Loucy (cell line): ENCODE results near the gene CYP3A4.
A peak's percentile ranks its signal among the peaks of the same experiment; 100 is the strongest.
"Not testable (repeated sequence)": the region's sequence is repeated elsewhere in the genome, so short reads cannot be mapped to it uniquely, and the experiment has no call there.

Experiments
- H2AFZ ChIP-seq: fragments of 200-600 bp; sonication (generic); 2 replicates; pipeline ENCODE4 v1.6.0; 2016; ENCODE audit warnings: antibody characterized with exemption, mild to moderate bottlenecking, low read length, moderate library complexity
- H3F3A ChIP-seq: fragments of 200-600 bp; 2 replicates; pipeline ENCODE4 v1.6.0; 2016; ENCODE audit warnings: antibody characterized with exemption, low read depth, mild to moderate bottlenecking
- H3K27me3 ChIP-seq: fragments of 200-600 bp; sonication (generic); 2 replicates; pipeline ENCODE4 v1.6.1; 2014; ENCODE audit warnings: low read length, mild to moderate bottlenecking; ENCODE audit not compliant: insufficient read depth, poor library complexity, severe bottlenecking
- H3K36me3 ChIP-seq: fragments of 200-600 bp; sonication (generic); 2 replicates; pipeline ENCODE4 v1.6.1; 2016; ENCODE audit warnings: low read length; ENCODE audit not compliant: insufficient read depth
- H3K4me1 ChIP-seq: fragments of 200-600 bp; sonication (generic); 2 replicates; pipeline ENCODE4 v1.5.1; 2014; ENCODE audit warnings: low read length, mild to moderate bottlenecking; ENCODE audit not compliant: insufficient read depth, poor library complexity, severe bottlenecking
- H3K4me2 ChIP-seq: fragments of 200-600 bp; sonication (generic); 2 replicates; pipeline ENCODE4 v1.6.0; 2014; ENCODE audit warnings: antibody characterized with exemption, low read length, low read depth, mild to moderate bottlenecking; ENCODE audit not compliant: poor library complexity, severe bottlenecking
- H3K4me3 ChIP-seq: fragments of 200-600 bp; sonication (generic); 2 replicates; pipeline ENCODE4 v1.5.1; 2014; ENCODE audit warnings: low read length, mild to moderate bottlenecking, mixed read lengths; ENCODE audit not compliant: poor library complexity, severe bottlenecking
- H3K79me2 ChIP-seq: fragments of 200-600 bp; sonication (generic); 2 replicates; pipeline ENCODE4 v1.6.1; 2014; ENCODE audit warnings: low read length; ENCODE audit not compliant: insufficient read depth
- H3K9ac ChIP-seq: fragments of 200-600 bp; sonication (generic); 2 replicates; pipeline ENCODE4 v1.6.0; 2014; ENCODE audit warnings: mild to moderate bottlenecking, low read depth, low read length, moderate library complexity; ENCODE audit not compliant: poor library complexity, severe bottlenecking
- H3K9me2 ChIP-seq: fragments of 200-600 bp; sonication (generic); replicated peaks from 2 replicates; pipeline ENCODE4 v1.6.1; 2016; ENCODE audit warnings: low read depth, low read length, mixed read lengths
- H3K9me3 ChIP-seq: fragments of 200-600 bp; sonication (generic); 2 replicates; pipeline ENCODE4 v1.6.1; 2014; ENCODE audit warnings: mild to moderate bottlenecking, antibody characterized with exemption, low read length, low read depth; ENCODE audit not compliant: insufficient read depth
- H4K20me1 ChIP-seq: fragments of 200-600 bp; sonication (generic); 2 replicates; pipeline ENCODE4 v1.6.0; 2014; ENCODE audit warnings: antibody characterized with exemption, low read length, mild to moderate bottlenecking; ENCODE audit not compliant: insufficient read depth, poor library complexity, severe bottlenecking
- CTCF ChIP-seq: fragments of 200-600 bp; sonication (generic); conservative IDR thresholded peaks from 2 replicates; pipeline ENCODE4 v1.5.1; 2014; ENCODE audit warnings: mild to moderate bottlenecking, antibody characterized with exemption, low read length
- EZH2phosphoT487 ChIP-seq: fragments of 200-600 bp; IDR thresholded peaks from 2 replicates; pipeline ENCODE4 v1.6.1; 2018; ENCODE audit warnings: antibody characterized with exemption, mild to moderate bottlenecking, moderate library complexity, borderline replicate concordance

The CYP3A4 gene

GRCh38 chr7:99739699-99740572, 44.0 kb downstream of the CYP3A4 start:
- no peaks in the 10 kb centered on the region for H3K9me3 ChIP-seq
- no peaks in the 10 kb centered on the region for H3F3A ChIP-seq
- no peaks in the 10 kb centered on the region for H3K27me3 ChIP-seq
- no peaks in the 10 kb centered on the region for H3K9me2 ChIP-seq
- peaks cover 17% of the 10 kb centered on the region for H3K4me1 ChIP-seq
- no peak overlapping the region for H2AFZ ChIP-seq
- no peak overlapping the region for H3K9ac ChIP-seq
- no peak overlapping the region for H3K4me2 ChIP-seq
- no peak overlapping the region for H3K4me3 ChIP-seq
- TF ChIP-seq CTCF = no peak
- no peak for TF ChIP-seq EZH2phosphoT487
- no peaks in the 10 kb centered on the region for H3K79me2 ChIP-seq
- H4K20me1 ChIP-seq = no peaks in the 10 kb centered on the region
- H3K36me3 ChIP-seq = no peaks in the 10 kb centered on the region

GRCh38 chr7:99737726-99738125, 46.3 kb downstream of the CYP3A4 start:
- no peaks in the 10 kb centered on the region for H3K79me2 ChIP-seq
- H3K4me1 ChIP-seq = peaks cover 17% of the 10 kb centered on the region
- TF ChIP-seq CTCF (no peak), EZH2phosphoT487 (no peak)
- H2AFZ ChIP-seq = no peak overlapping the region
- H3K36me3 ChIP-seq = no peaks in the 10 kb centered on the region
- H3K27me3 ChIP-seq = no peaks in the 10 kb centered on the region
- H3F3A ChIP-seq = no peaks in the 10 kb centered on the region
- no peaks in the 10 kb centered on the region for H4K20me1 ChIP-seq
- H3K9me3 ChIP-seq = no peaks in the 10 kb centered on the region
- H3K9me2 ChIP-seq = no peaks in the 10 kb centered on the region
- peak overlapping the region; percentile 65 for H3K9ac ChIP-seq
- H3K4me2 ChIP-seq = no peak overlapping the region
- H3K4me3 ChIP-seq = no peak overlapping the region

- peaks cover 24% of the 10 kb centered on the region for H3K4me1 ChIP-seq
Observed at GRCh38 chr7:99736667-99737066, 47.3 kb downstream of the CYP3A4 start.

GRCh38 chr7:99734987-99735386, 49.0 kb downstream of the CYP3A4 start, which contains the start of gene CYP3A7:
Gene CYP3A7 (minus strand): TSS chr7:99735196. CDS start chr7:99735093, 103 bp downstream.
- H3K36me3 ChIP-seq = no peaks in the 10 kb centered on the region
- H3K79me2 ChIP-seq = no peaks in the 10 kb centered on the region
- no peak for TF ChIP-seq EZH2phosphoT487
- no peak for TF ChIP-seq CTCF
- no peaks in the 10 kb centered on the region for H3K9me3 ChIP-seq
- H3K4me2 ChIP-seq = no peak within 1 kb of the TSS
- peaks cover 29% of the 10 kb centered on the region for H3K4me1 ChIP-seq
- H2AFZ ChIP-seq = no peak within 1 kb of the TSS
- H4K20me1 ChIP-seq = no peaks in the 10 kb centered on the region
- no peaks in the 10 kb centered on the region for H3K9me2 ChIP-seq
- no peak within 1 kb of the TSS for H3K9ac ChIP-seq
- H3F3A ChIP-seq = no peaks in the 10 kb centered on the region
- H3K27me3 ChIP-seq = no peaks in the 10 kb centered on the region
- H3K4me3 ChIP-seq = no peak within 1 kb of the TSS

More at GRCh38 chr7:99736667-99737066, 47.3 kb downstream of the CYP3A4 start:
- H4K20me1 ChIP-seq, H3K4me3 ChIP-seq, H3K79me2 ChIP-seq, H3K9ac ChIP-seq, H3K9me2 ChIP-seq, H3K9me3 ChIP-seq, H3K27me3 ChIP-seq, H3F3A ChIP-seq, H3K36me3 ChIP-seq, H2AFZ ChIP-seq, H3K4me2 ChIP-seq: not testable (repeated sequence)
